Esophagus muscularis mucosa (tissue), 3 donors: ENCODE measurements around the gene DHRS7.

Source experiments
- POLR2A ChIP-seq: fragments of 450-650 bp; IDR thresholded peaks from one replicate; pipeline ENCODE4 v1.6.1; 2017; ENCODE audit warnings: antibody characterized with exemption, moderate library complexity, mild to moderate bottlenecking, low read depth
- TF ChIP-seq, protein P1 (sequence below), 3 experiments: fragments of 200-600 bp in 2 of 3; fragments of 450-650 bp in 1 of 3; sonication (generic) in 2 of 3; IDR thresholded peaks; one replicate each; pipeline ENCODE4 v1.5.1; 2017 to 2019; ENCODE audit warnings: antibody characterized with exemption in 3 of 3, mild to moderate bottlenecking in 2 of 3, moderate library complexity in 1 of 3

DNA sequence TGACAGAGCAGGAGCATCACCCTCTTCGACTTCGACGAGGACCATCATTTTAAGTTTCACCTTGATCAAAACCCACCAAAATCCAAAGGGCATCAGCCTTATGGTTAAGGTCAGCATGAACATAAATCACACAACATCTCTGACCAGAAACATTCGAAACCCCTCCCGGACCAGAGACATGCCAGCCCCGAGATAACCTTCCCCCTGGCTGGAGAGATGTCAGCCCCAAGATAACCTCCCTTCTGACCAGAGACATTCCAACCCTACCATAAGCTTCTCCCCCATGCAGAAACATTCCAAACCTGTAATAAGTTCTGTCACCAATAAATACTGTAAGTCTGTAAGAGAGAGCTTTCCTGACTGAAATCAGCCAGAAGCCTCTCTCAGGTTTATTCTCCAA, 67.2 kb downstream of the DHRS7 start:
- TF ChIP-seq, protein P1, sequence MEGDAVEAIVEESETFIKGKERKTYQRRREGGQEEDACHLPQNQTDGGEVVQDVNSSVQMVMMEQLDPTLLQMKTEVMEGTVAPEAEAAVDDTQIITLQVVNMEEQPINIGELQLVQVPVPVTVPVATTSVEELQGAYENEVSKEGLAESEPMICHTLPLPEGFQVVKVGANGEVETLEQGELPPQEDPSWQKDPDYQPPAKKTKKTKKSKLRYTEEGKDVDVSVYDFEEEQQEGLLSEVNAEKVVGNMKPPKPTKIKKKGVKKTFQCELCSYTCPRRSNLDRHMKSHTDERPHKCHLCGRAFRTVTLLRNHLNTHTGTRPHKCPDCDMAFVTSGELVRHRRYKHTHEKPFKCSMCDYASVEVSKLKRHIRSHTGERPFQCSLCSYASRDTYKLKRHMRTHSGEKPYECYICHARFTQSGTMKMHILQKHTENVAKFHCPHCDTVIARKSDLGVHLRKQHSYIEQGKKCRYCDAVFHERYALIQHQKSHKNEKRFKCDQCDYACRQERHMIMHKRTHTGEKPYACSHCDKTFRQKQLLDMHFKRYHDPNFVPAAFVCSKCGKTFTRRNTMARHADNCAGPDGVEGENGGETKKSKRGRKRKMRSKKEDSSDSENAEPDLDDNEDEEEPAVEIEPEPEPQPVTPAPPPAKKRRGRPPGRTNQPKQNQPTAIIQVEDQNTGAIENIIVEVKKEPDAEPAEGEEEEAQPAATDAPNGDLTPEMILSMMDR (IDR thresholded peaks at IDR 0.05) = no peak
- no peak for TF ChIP-seq POLR2A
